PC-3 (cell line): Measurements from ENCODE around the gene PRPF4. TPM values are rescaled to one million over a fixed set of nuclear protein-coding genes. Genes with fewer than 3 reads are reported as not detected.

Experiments
- ATAC-seq: fragments of 200-7000 bp; cut with Tn5 transposase; 2 replicates; pipeline ENCODE4 v1.9.1; 2020; ENCODE audit warnings: mild to moderate bottlenecking, moderate library complexity
- BruUV-seq: library from RNA; stranded (reverse); fragments of 400-500 nt; replicated peaks from 2 replicates; lab custom pipeline; 2021; lab: Mats Ljungman, UMichigan
- CTCF ChIA-PET: fragments of 300-600 bp; sonication (Branson Sonifier 250); formaldehyde crosslinking; loops from one replicate; lab custom pipeline; 2022; ENCODE audit warnings: antibody characterized with exemption; lab: Charles Lee
- POLR2A ChIA-PET: fragments of 300-600 bp; sonication (Branson Sonifier 250); formaldehyde crosslinking; loops from one replicate; lab custom pipeline; 2022; ENCODE audit warnings: antibody characterized with exemption; ENCODE audit not compliant: unreplicated experiment; lab: Charles Lee
- DNase-seq: peaks from one replicate; pipeline ENCODE4 v3.0.0-alpha.2; 2015
- H2AFZ ChIP-seq: fragments of 300-600 bp; sonication (generic); 2 replicates; pipeline ENCODE4 v1.6.0; 2016; ENCODE audit warnings: antibody characterized with exemption, low read length
- H3F3A ChIP-seq: fragments of 300-600 bp; sonication (generic); one replicate; pipeline ENCODE4 v1.6.0; 2017; ENCODE audit warnings: antibody characterized with exemption, low read length, control low read depth, mild to moderate bottlenecking; ENCODE audit not compliant: unreplicated experiment
- H3K27ac ChIP-seq: fragments of 300-600 bp; sonication (generic); 2 replicates; pipeline ENCODE4 v1.5.1; 2016; ENCODE audit warnings: mild to moderate bottlenecking, low read length
- H3K27me3 ChIP-seq: fragments of 300-600 bp; sonication (generic); 2 replicates; pipeline ENCODE4 v1.6.1; 2016; ENCODE audit warnings: low read length, mixed read lengths
- H3K36me3 ChIP-seq: fragments of 300-600 bp; sonication (generic); 2 replicates; pipeline ENCODE4 v1.6.1; 2016; ENCODE audit warnings: low read depth, mixed run types, low read length, mixed read lengths
- H3K4me1 ChIP-seq: fragments of 300-600 bp; sonication (generic); 2 replicates; pipeline ENCODE4 v1.5.1; 2016; ENCODE audit warnings: low read length; ENCODE audit not compliant: insufficient read depth
- H3K4me2 ChIP-seq: fragments of 300-600 bp; sonication (generic); 2 replicates; pipeline ENCODE4 v1.6.0; 2016; ENCODE audit warnings: low read length
- H3K4me3 ChIP-seq: fragments of 300-600 bp; sonication (generic); 2 replicates; pipeline ENCODE4 v1.5.1; 2016; ENCODE audit warnings: mild to moderate bottlenecking, low read length, mixed read lengths
- H3K79me2 ChIP-seq: fragments of 300-600 bp; sonication (generic); 2 replicates; pipeline ENCODE4 v1.6.1; 2017; ENCODE audit warnings: low read length, mixed read lengths
- H3K9ac ChIP-seq: fragments of 300-600 bp; sonication (generic); 2 replicates; pipeline ENCODE4 v1.6.0; 2016; ENCODE audit warnings: mild to moderate bottlenecking, low read length
- H3K9me2 ChIP-seq: fragments of 300-600 bp; sonication (generic); replicated peaks from 2 replicates; pipeline ENCODE4 v1.6.1; 2016; ENCODE audit warnings: mixed run types, low read length, mixed read lengths
- H3K9me3 ChIP-seq: fragments of 300-600 bp; sonication (generic); 2 replicates; pipeline ENCODE4 v1.6.1; 2016; ENCODE audit warnings: low read length, mixed read lengths
- H4K20me1 ChIP-seq: fragments of 300-600 bp; sonication (generic); 2 replicates; pipeline ENCODE4 v1.6.1; 2016; ENCODE audit warnings: low read length, mixed read lengths
- CTCF ChIP-seq: fragments of 300-600 bp; sonication (generic); conservative IDR thresholded peaks from 2 replicates; pipeline ENCODE4 v1.5.1; 2017; ENCODE audit warnings: antibody characterized with exemption, low read depth, mild to moderate bottlenecking, low read length
- EZH2 ChIP-seq: fragments of 300-600 bp; sonication (generic); IDR thresholded peaks from one replicate; pipeline ENCODE4 v1.6.1; 2017; ENCODE audit warnings: antibody characterized with exemption, mild to moderate bottlenecking, low read length; ENCODE audit not compliant: unreplicated experiment
- EZH2phosphoT487 ChIP-seq: fragments of 300-600 bp; sonication (generic); IDR thresholded peaks from 2 replicates; pipeline ENCODE4 v1.6.1; 2018; ENCODE audit warnings: mild to moderate bottlenecking, antibody characterized with exemption, low read length, borderline replicate concordance
- intact Hi-C: fragments of 100-400 bp; cut with micrococcal nuclease; formaldehyde crosslinking; loops from 2 replicates; pipeline ENCODE4 v1.9.0; 2023
- total RNA-seq: library from RNA; depleted of rRNA; stranded (reverse); fragments of >200 nt; gene quantifications from 2 replicates; pipeline ENCODE4 v1.2.3, GENCODE V29; 2014

The PRPF4 gene
- total RNA-seq, 1 experiment from 2014 or later = 32.1 TPM

DNA sequence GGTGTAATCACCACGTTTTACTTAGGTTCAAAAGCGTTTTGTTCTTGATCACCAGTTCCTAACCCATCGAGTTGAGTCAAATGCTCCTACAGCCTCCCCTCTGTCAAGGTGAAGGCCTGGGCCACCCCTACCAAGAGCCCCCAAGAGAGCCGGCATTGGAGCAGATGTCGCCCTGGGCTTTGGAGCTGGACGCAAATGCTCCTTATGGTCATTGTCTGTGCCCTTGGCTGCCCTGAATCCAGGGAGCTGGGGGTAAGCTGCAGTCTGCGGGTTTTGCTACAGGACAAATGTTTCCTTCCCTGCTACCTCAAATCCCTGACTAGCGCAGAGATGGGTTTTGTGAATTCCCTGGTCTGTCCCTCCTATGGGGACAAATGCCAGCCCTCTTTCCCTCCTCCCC is 22.9 kb downstream of the PRPF4 start:
- BruUV-seq = no TSS peak
- Histone ChIP-seq H3K9me2 (no peaks in the 10 kb centered on the region), H4K20me1 (no peaks in the 10 kb centered on the region), H3K4me1 (no peaks in the 10 kb centered on the region), H3K27ac (no peak overlapping the region), H3K36me3 (0 out of 2 replicates have a peak, but pooled peaks cover 2% of the 10 kb centered on the region), H3K9me3 (no peaks in the 10 kb centered on the region), H3K27me3 (no peaks in the 10 kb centered on the region), H3K4me2 (no peak overlapping the region), H3K4me3 (no peak overlapping the region), H3F3A (no peaks in the 10 kb centered on the region), H3K79me2 (no peaks in the 10 kb centered on the region), H3K9ac (no peak overlapping the region), H2AFZ (no peak overlapping the region)
- no peak for TF ChIP-seq EZH2
- no peak for TF ChIP-seq CTCF
- no peak for TF ChIP-seq EZH2phosphoT487
- intact Hi-C loops = no loop called here
- ChIA-PET CTCF (no interaction called here), POLR2A (no interaction called here)
- DNase-seq = no peak
- ATAC-seq = no peak

- no peak for ATAC-seq
- POLR2A ChIA-PET = no interaction called here
These were observed 23.7 kb downstream of the PRPF4 start for GRCh38 chr9:113298924-113299770.

More at GRCh38 chr9:113298924-113299770, 23.7 kb downstream of the PRPF4 start:
- Histone ChIP-seq H3K9ac (no peak overlapping the region), H3K79me2 (no peaks in the 10 kb centered on the region), H3F3A (no peaks in the 10 kb centered on the region), H3K4me3 (no peak overlapping the region), H3K9me3 (no peaks in the 10 kb centered on the region), H3K9me2 (no peaks in the 10 kb centered on the region), H3K27ac (no peak overlapping the region), H4K20me1 (no peaks in the 10 kb centered on the region), H3K4me2 (no peak overlapping the region), H3K27me3 (no peaks in the 10 kb centered on the region), H3K4me1 (no peaks in the 10 kb centered on the region), H2AFZ (no peak overlapping the region), H3K36me3 (no peaks in the 10 kb centered on the region)
- BruUV-seq = no TSS peak
- no peak for DNase-seq
- CTCF ChIA-PET = no interaction called here
- TF ChIP-seq EZH2phosphoT487 (no peak), EZH2 (no peak), CTCF (no peak)
- intact Hi-C loops = no loop called here
